ENCODE measurements around the gene ZNF699. TPM values are rescaled to one million over a fixed set of nuclear protein-coding genes. Genes with fewer than 3 reads are reported as not detected.

Gene ZNF699
- polyA plus RNA-seq, 1 donor (not counting 4 experiments of a cell fraction or from before 2014, with no cell fraction given), result 3.7 TPM

DNA sequence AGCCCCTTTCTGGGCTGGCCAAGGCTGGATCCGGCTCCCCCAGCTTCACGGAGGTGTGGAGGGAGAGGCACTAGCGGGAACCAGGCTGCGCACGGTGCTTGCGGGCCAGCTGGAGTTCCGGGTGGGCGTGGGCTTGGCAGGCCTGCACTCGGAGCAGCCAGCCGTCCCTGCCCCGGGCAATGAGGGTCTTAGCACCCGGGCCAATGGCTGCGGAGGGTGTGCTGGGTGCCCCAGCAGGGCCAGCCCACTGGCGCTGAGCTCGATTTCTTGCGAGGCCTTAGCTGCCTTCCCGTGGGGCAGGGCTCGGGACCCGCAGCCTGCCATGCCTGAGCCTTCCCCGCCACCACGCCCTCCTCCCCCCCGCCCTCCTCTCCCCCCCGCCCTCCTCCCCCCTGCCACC, 11.7 kb upstream of the ZNF699 start:
- Histone ChIP-seq H3K4me2 (ENCODE audit: control insufficient read depth, extremely low read depth, insufficient read depth, low read depth, low read length) (no peak overlapping the region), H3K9me1 (ENCODE audit: control insufficient read depth, extremely low read depth, insufficient read depth, low read length) (no peaks in the 10 kb centered on the region), H4K20me1 (ENCODE audit: control insufficient read depth, extremely low read depth, insufficient read depth, low read length) (no peaks in the 10 kb centered on the region), H2AFZ (ENCODE audit: control insufficient read depth, low read length) (no peak overlapping the region), H3K27ac (ENCODE audit: control insufficient read depth, insufficient read depth, low read length) (no peak overlapping the region), H3K9ac (ENCODE audit: control insufficient read depth, extremely low read depth, insufficient read depth, low read length) (no peak overlapping the region), H3K9me3 (ENCODE audit: control insufficient read depth, low read depth, low read length) (peaks cover 1% of the 10 kb centered on the region), H3K36me3 (ENCODE audit: control insufficient read depth in 2 of 2, extremely low read depth in 1 of 2, insufficient read depth in 2 of 2, low read length in 2 of 2) (no peaks in the 10 kb centered on the region), H3K4me1 (ENCODE audit: control insufficient read depth, extremely low read depth, insufficient read depth, low read length) (peaks cover 4% of the 10 kb centered on the region), H3K4me3 (ENCODE audit: control insufficient read depth in 2 of 3, extremely low read depth in 1 of 3, insufficient read depth in 2 of 3, low read depth in 1 of 3, low read length in 3 of 3) (no peak overlapping the region), H3K79me2 (ENCODE audit: control insufficient read depth, insufficient read depth, low read length) (peaks cover 4% of the 10 kb centered on the region), H3K27me3 (ENCODE audit: control insufficient read depth, extremely low read depth, insufficient read depth, low read length) (no peaks in the 10 kb centered on the region)
- DNase-seq (ENCODE audit: low read depth, low spot score) (no peak), FAIRE-seq (no peak)
- dilution Hi-C loops (cut with MboI; ENCODE audit: extremely low pct_ligation_motif_present, low sequenced_read_pairs), result no loop called here
- TF ChIP-seq EZH2 (IDR thresholded peaks at IDR 0.05; ENCODE audit: low read length), result no peak
- no peak for TF ChIP-seq CTCF (optimal IDR thresholded peaks at IDR 0.05 in 1 of 3, IDR thresholded peaks at IDR 0.05 in 1 of 3, conservative IDR thresholded peaks at IDR 0.05 in 1 of 3; ENCODE audit: extremely low read depth in 1 of 3, insufficient read depth in 2 of 3, low read length in 3 of 3)

DNA sequence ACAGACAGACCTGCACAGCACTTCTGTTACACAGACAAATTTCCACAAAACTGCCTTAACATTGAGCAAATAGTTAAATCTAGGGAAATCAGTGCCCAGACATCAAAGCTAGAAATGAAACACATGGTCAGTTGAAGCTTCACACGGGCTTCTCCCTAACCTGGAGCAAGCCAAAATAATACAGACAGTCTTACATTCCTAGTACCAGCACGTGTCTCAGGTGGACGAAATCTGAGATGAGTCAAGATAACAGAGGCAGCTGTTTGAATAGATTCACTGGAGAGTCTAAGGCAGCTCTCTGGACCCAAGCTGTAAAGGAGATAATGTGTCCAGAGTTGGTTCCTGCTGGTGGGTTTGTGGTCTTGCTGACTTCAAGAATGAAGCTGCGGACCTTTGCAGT, 4.1 kb upstream of the ZNF699 start:
- no peak overlapping the region for H3K27ac ChIP-seq (ENCODE audit: control insufficient read depth, insufficient read depth, low read length)
- dilution Hi-C loops (cut with MboI; ENCODE audit: extremely low pct_ligation_motif_present, low sequenced_read_pairs), result no loop called here
- no peak for FAIRE-seq

More for the DNA sequence above, 4.1 kb upstream of the ZNF699 start:
- Histone ChIP-seq H3K36me3 (ENCODE audit: control insufficient read depth in 2 of 2, extremely low read depth in 1 of 2, insufficient read depth in 2 of 2, low read length in 2 of 2) (no peaks in the 10 kb centered on the region), H3K27me3 (ENCODE audit: control insufficient read depth, extremely low read depth, insufficient read depth, low read length) (no peaks in the 10 kb centered on the region), H3K79me2 (ENCODE audit: control insufficient read depth, insufficient read depth, low read length) (peaks cover 2% of the 10 kb centered on the region), H3K4me3 (ENCODE audit: control insufficient read depth in 2 of 3, extremely low read depth in 1 of 3, insufficient read depth in 2 of 3, low read depth in 1 of 3, low read length in 3 of 3) (no peak overlapping the region), H3K9me1 (ENCODE audit: control insufficient read depth, extremely low read depth, insufficient read depth, low read length) (no peaks in the 10 kb centered on the region), H3K4me2 (ENCODE audit: control insufficient read depth, extremely low read depth, insufficient read depth, low read depth, low read length) (no peak overlapping the region), H2AFZ (ENCODE audit: control insufficient read depth, low read length) (no peak overlapping the region), H3K9me3 (ENCODE audit: control insufficient read depth, low read depth, low read length) (no peaks in the 10 kb centered on the region), H4K20me1 (ENCODE audit: control insufficient read depth, extremely low read depth, insufficient read depth, low read length) (no peaks in the 10 kb centered on the region), H3K9ac (ENCODE audit: control insufficient read depth, extremely low read depth, insufficient read depth, low read length) (no peak overlapping the region), H3K4me1 (ENCODE audit: control insufficient read depth, extremely low read depth, insufficient read depth, low read length) (no peaks in the 10 kb centered on the region)
- no peak for DNase-seq (ENCODE audit: low read depth, low spot score)
- TF ChIP-seq CTCF (optimal IDR thresholded peaks at IDR 0.05 in 1 of 3, IDR thresholded peaks at IDR 0.05 in 1 of 3, conservative IDR thresholded peaks at IDR 0.05 in 1 of 3; ENCODE audit: extremely low read depth in 1 of 3, insufficient read depth in 2 of 3, low read length in 3 of 3) (no peak), EZH2 (IDR thresholded peaks at IDR 0.05; ENCODE audit: low read length) (no peak)
